ENCODE data around the gene GRIK3. TPM values are rescaled to one million over a fixed set of nuclear protein-coding genes. Genes with fewer than 3 reads are reported as not detected.

Gene GRIK3
- total and polyA plus RNA-seq, 2 donors (not counting 1 experiment from before 2014, with no cell fraction given) = not detected

- Histone ChIP-seq H3K4me2 (ENCODE audit: extremely low read depth, insufficient read depth, low read length) (no peak overlapping the region), H3K4me1 (ENCODE audit: control insufficient read depth, extremely low read depth, insufficient read depth, low read length) (no peaks in the 10 kb centered on the region), H3K79me2 (ENCODE audit: control insufficient read depth, insufficient read depth, low read length) (no peaks in the 10 kb centered on the region), H3K9me3 (ENCODE audit: control insufficient read depth, insufficient read depth, low read depth, low read length) (no peaks in the 10 kb centered on the region), H3K4me3 (replicated peaks in 1 of 4; ENCODE audit: control extremely low read depth in 1 of 4, insufficient read depth in 1 of 4, low read depth in 3 of 4, low read length in 4 of 4) (no peak overlapping the region), H3K36me3 (ENCODE audit: control insufficient read depth, insufficient read depth, low read length) (no peaks in the 10 kb centered on the region), H4K20me1 (ENCODE audit: control insufficient read depth, extremely low read depth, insufficient read depth, low read length) (no peaks in the 10 kb centered on the region), H3K27me3 (ENCODE audit: control insufficient read depth, insufficient read depth, low read length) (no peaks in the 10 kb centered on the region), H3K27ac (ENCODE audit: insufficient read depth, low read length) (no peak overlapping the region), H2AFZ (ENCODE audit: low read length) (no peak overlapping the region), H3K9ac (ENCODE audit: insufficient read depth, low read length) (no peak overlapping the region)
- TF ChIP-seq, protein P1, sequence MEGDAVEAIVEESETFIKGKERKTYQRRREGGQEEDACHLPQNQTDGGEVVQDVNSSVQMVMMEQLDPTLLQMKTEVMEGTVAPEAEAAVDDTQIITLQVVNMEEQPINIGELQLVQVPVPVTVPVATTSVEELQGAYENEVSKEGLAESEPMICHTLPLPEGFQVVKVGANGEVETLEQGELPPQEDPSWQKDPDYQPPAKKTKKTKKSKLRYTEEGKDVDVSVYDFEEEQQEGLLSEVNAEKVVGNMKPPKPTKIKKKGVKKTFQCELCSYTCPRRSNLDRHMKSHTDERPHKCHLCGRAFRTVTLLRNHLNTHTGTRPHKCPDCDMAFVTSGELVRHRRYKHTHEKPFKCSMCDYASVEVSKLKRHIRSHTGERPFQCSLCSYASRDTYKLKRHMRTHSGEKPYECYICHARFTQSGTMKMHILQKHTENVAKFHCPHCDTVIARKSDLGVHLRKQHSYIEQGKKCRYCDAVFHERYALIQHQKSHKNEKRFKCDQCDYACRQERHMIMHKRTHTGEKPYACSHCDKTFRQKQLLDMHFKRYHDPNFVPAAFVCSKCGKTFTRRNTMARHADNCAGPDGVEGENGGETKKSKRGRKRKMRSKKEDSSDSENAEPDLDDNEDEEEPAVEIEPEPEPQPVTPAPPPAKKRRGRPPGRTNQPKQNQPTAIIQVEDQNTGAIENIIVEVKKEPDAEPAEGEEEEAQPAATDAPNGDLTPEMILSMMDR (conservative IDR thresholded peaks at IDR 0.05 in 1 of 2, IDR thresholded peaks at IDR 0.05 in 1 of 2; ENCODE audit: low read depth in 1 of 2, low read length in 2 of 2) = no peak
- TF ChIP-seq EZH2 (IDR thresholded peaks at IDR 0.05; ENCODE audit: low read length, missing control alignments) = no peak
- no peak for DNase-seq (ENCODE audit: low read depth in 2 of 2)
Measured at GRCh38 chr1:36853638-36854037, 180.7 kb downstream of the GRIK3 start.

GRCh38 chr1:36852586-36852985, 181.7 kb downstream of the GRIK3 start:
- Histone ChIP-seq H3K9me3 (ENCODE audit: control insufficient read depth, insufficient read depth, low read depth, low read length) (no peaks in the 10 kb centered on the region), H4K20me1 (ENCODE audit: control insufficient read depth, extremely low read depth, insufficient read depth, low read length) (no peaks in the 10 kb centered on the region), H3K27me3 (ENCODE audit: control insufficient read depth, insufficient read depth, low read length) (no peaks in the 10 kb centered on the region), H3K4me3 (replicated peaks in 1 of 4; ENCODE audit: control extremely low read depth in 1 of 4, insufficient read depth in 1 of 4, low read depth in 3 of 4, low read length in 4 of 4) (no peak overlapping the region), H3K79me2 (ENCODE audit: control insufficient read depth, insufficient read depth, low read length) (no peaks in the 10 kb centered on the region), H2AFZ (ENCODE audit: low read length) (no peak overlapping the region), H3K4me1 (ENCODE audit: control insufficient read depth, extremely low read depth, insufficient read depth, low read length) (no peaks in the 10 kb centered on the region), H3K4me2 (ENCODE audit: extremely low read depth, insufficient read depth, low read length) (no peak overlapping the region), H3K9ac (ENCODE audit: insufficient read depth, low read length) (no peak overlapping the region), H3K27ac (ENCODE audit: insufficient read depth, low read length) (no peak overlapping the region), H3K36me3 (ENCODE audit: control insufficient read depth, insufficient read depth, low read length) (no peaks in the 10 kb centered on the region)
- no peak for TF ChIP-seq EZH2 (IDR thresholded peaks at IDR 0.05; ENCODE audit: low read length, missing control alignments)
- TF ChIP-seq, protein P1 (conservative IDR thresholded peaks at IDR 0.05 in 1 of 2, IDR thresholded peaks at IDR 0.05 in 1 of 2; ENCODE audit: low read depth in 1 of 2, low read length in 2 of 2) = no peak
- DNase-seq (ENCODE audit: low read depth in 2 of 2) = no peak

- TF ChIP-seq EZH2 (IDR thresholded peaks at IDR 0.05; ENCODE audit: low read length, missing control alignments) = no peak
- TF ChIP-seq, protein P1 (conservative IDR thresholded peaks at IDR 0.05 in 1 of 2, IDR thresholded peaks at IDR 0.05 in 1 of 2; ENCODE audit: low read depth in 1 of 2, low read length in 2 of 2) = no peak
- no peak overlapping the region for H3K4me3 ChIP-seq (replicated peaks in 1 of 4; ENCODE audit: control extremely low read depth in 1 of 4, insufficient read depth in 1 of 4, low read depth in 3 of 4, low read length in 4 of 4)
- H3K9ac ChIP-seq (ENCODE audit: insufficient read depth, low read length) = no peak overlapping the region
- no peak overlapping the region for H3K27ac ChIP-seq (ENCODE audit: insufficient read depth, low read length)
- DNase-seq (ENCODE audit: low read depth in 2 of 2) = no peak
- H3K9me3 ChIP-seq (ENCODE audit: control insufficient read depth, insufficient read depth, low read depth, low read length) = no peaks in the 10 kb centered on the region
- H3K36me3 ChIP-seq (ENCODE audit: control insufficient read depth, insufficient read depth, low read length) = no peaks in the 10 kb centered on the region
- no peak overlapping the region for H2AFZ ChIP-seq (ENCODE audit: low read length)
- H3K79me2 ChIP-seq (ENCODE audit: control insufficient read depth, insufficient read depth, low read length) = no peaks in the 10 kb centered on the region
- no peak overlapping the region for H3K4me2 ChIP-seq (ENCODE audit: extremely low read depth, insufficient read depth, low read length)
- H3K4me1 ChIP-seq (ENCODE audit: control insufficient read depth, extremely low read depth, insufficient read depth, low read length) = no peaks in the 10 kb centered on the region
- H3K27me3 ChIP-seq (ENCODE audit: control insufficient read depth, insufficient read depth, low read length) = no peaks in the 10 kb centered on the region
- H4K20me1 ChIP-seq (ENCODE audit: control insufficient read depth, extremely low read depth, insufficient read depth, low read length) = no peaks in the 10 kb centered on the region
Measured at GRCh38 chr1:36851595-36851994, 182.7 kb downstream of the GRIK3 start.

All from fibroblast of lung (primary cell).